GM23338 (cell line): ENCODE measurements around the gene EFS. TPM values are rescaled to one million over a fixed set of nuclear protein-coding genes. Genes with fewer than 3 reads are reported as not detected.

Experiments
- ATAC-seq: fragments of 200-7000 bp; cut with Tn5 transposase; 3 replicates; pipeline ENCODE4 v1.9.1; 2020
- DNase-seq: peaks from one replicate; pipeline ENCODE4 v3.0.0-alpha.2; 2015; ENCODE audit warnings: low spot score
- H2AFZ ChIP-seq: fragments of 200-600 bp; sonication (generic); 2 replicates; pipeline ENCODE4 v1.8.0; 2016; ENCODE audit warnings: antibody characterized with exemption, mild to moderate bottlenecking, moderate library complexity
- H3F3A ChIP-seq: fragments of 200-600 bp; sonication (generic); replicated peaks from 2 replicates; pipeline ENCODE4 v1.8.0; 2017; ENCODE audit warnings: antibody characterized with exemption, mixed run types, low read depth
- H3K27ac ChIP-seq: fragments of 200-600 bp; sonication (generic); 2 replicates; pipeline ENCODE4 v1.6.1; 2016; ENCODE audit warnings: low read depth
- H3K27me3 ChIP-seq: fragments of 200-600 bp; sonication (generic); 2 replicates; pipeline ENCODE4 v1.8.0; 2016; ENCODE audit warnings: mild to moderate bottlenecking, mixed run types, moderate library complexity; ENCODE audit not compliant: insufficient read depth
- H3K36me3 ChIP-seq: fragments of 200-600 bp; sonication (generic); 2 replicates; pipeline ENCODE4 v1.8.0; 2016; ENCODE audit warnings: mild to moderate bottlenecking; ENCODE audit not compliant: insufficient read depth
- H3K4me1 ChIP-seq: fragments of 200-600 bp; sonication (generic); 2 replicates; pipeline ENCODE4 v1.8.0; 2016; ENCODE audit warnings: mild to moderate bottlenecking, moderate library complexity; ENCODE audit not compliant: insufficient read depth
- H3K4me2 ChIP-seq: fragments of 200-600 bp; sonication (generic); 2 replicates; pipeline ENCODE4 v1.7.1; 2017; ENCODE audit warnings: mixed run types
- H3K4me3 ChIP-seq: fragments of 200-600 bp; sonication (generic); 2 replicates; pipeline ENCODE4 v1.6.1; 2016; ENCODE audit warnings: mixed run types
- H3K79me2 ChIP-seq: fragments of 200-600 bp; sonication (generic); replicated peaks from 2 replicates; pipeline ENCODE4 v1.8.0; 2017; ENCODE audit warnings: mild to moderate bottlenecking; ENCODE audit not compliant: insufficient read depth
- H3K9me2 ChIP-seq: fragments of 200-600 bp; sonication (generic); 2 replicates; pipeline ENCODE4 v1.8.0; 2017; ENCODE audit not compliant: insufficient read depth
- H4K20me1 ChIP-seq: fragments of 200-600 bp; sonication (generic); replicated peaks from 2 replicates; pipeline ENCODE4 v1.8.0; 2017; ENCODE audit warnings: mild to moderate bottlenecking; ENCODE audit not compliant: insufficient read depth
- H3K27ac Mint-ChIP-seq: 2 replicates; pipeline ENCODE4 v1.8.0; 2020; ENCODE audit warnings: inconsistent platforms, mild to moderate bottlenecking, moderate library complexity, mixed read lengths
- H3K27me3 Mint-ChIP-seq: 3 replicates; pipeline ENCODE4 v1.8.0; 2022; ENCODE audit warnings: low read depth, mild to moderate bottlenecking, moderate library complexity, mixed read lengths, inconsistent platforms; ENCODE audit not compliant: insufficient read depth, poor library complexity
- H3K36me3 Mint-ChIP-seq: 3 replicates; pipeline ENCODE4 v1.8.0; 2021; ENCODE audit warnings: low read depth, mild to moderate bottlenecking, inconsistent platforms, moderate library complexity, mixed read lengths
- H3K4me1 Mint-ChIP-seq: 3 replicates; pipeline ENCODE4 v1.8.0; 2020; ENCODE audit warnings: mild to moderate bottlenecking, inconsistent platforms, mixed read lengths
- H3K4me3 Mint-ChIP-seq: 3 replicates; pipeline ENCODE4 v1.8.0; 2021; ENCODE audit warnings: moderate library complexity, mild to moderate bottlenecking, inconsistent platforms, mixed read lengths
- H3K9me3 Mint-ChIP-seq: 3 replicates; pipeline ENCODE4 v1.8.0; 2020; ENCODE audit warnings: moderate library complexity, mild to moderate bottlenecking, inconsistent platforms, mixed read lengths
- CREB1 ChIP-seq: fragments of 250-450 bp; sonication (Bioruptor Pico); IDR thresholded peaks from 2 replicates; pipeline ENCODE4 v1.5.0; 2020; ENCODE audit warnings: low read depth, mild to moderate bottlenecking, moderate library complexity
- CTCF ChIP-seq, 2 experiments: fragments of 200-600 bp in 1 of 2; sonication (generic) in 1 of 2; conservative IDR thresholded peaks; 2 replicates each; pipeline versions ENCODE4 v1.5.1 to v1.6.1; 2016 to 2017; ENCODE audit warnings: antibody characterized with exemption in 2 of 2, low read depth in 2 of 2, mild to moderate bottlenecking in 2 of 2, moderate library complexity in 1 of 2
- ETS1 ChIP-seq: IDR thresholded peaks from 2 replicates; pipeline ENCODE4 v1.6.1; 2016; ENCODE audit warnings: antibody characterized with exemption
- EZH2 ChIP-seq: fragments of 200-600 bp; sonication (generic); IDR thresholded peaks from one replicate; pipeline ENCODE4 v1.8.0; 2017; ENCODE audit warnings: antibody characterized with exemption, mild to moderate bottlenecking, low read depth; ENCODE audit not compliant: unreplicated experiment
- EZH2phosphoT487 ChIP-seq: fragments of 200-600 bp; sonication (generic); IDR thresholded peaks from one replicate; pipeline ENCODE4 v1.8.1; 2018; ENCODE audit warnings: antibody characterized with exemption; ENCODE audit not compliant: unreplicated experiment
- JUNB ChIP-seq: IDR thresholded peaks from one replicate; pipeline ENCODE4 v1.6.1; 2016; ENCODE audit warnings: antibody characterized with exemption; ENCODE audit not compliant: unreplicated experiment
- NANOG ChIP-seq: IDR thresholded peaks from 2 replicates; pipeline ENCODE4 v1.6.1; 2016; ENCODE audit warnings: antibody characterized with exemption, borderline replicate concordance
- POLR2AphosphoS5 ChIP-seq: IDR thresholded peaks from 2 replicates; pipeline ENCODE4 v1.6.1; 2016; ENCODE audit warnings: antibody characterized with exemption, low read depth
- REST ChIP-seq: IDR thresholded peaks from one replicate; pipeline ENCODE4 v1.6.1; 2018; ENCODE audit warnings: antibody characterized with exemption; ENCODE audit not compliant: unreplicated experiment
- STAT1 ChIP-seq: IDR thresholded peaks from one replicate; pipeline ENCODE4 v1.6.1; 2016; ENCODE audit warnings: antibody characterized with exemption; ENCODE audit not compliant: unreplicated experiment
- ZNF114 ChIP-seq: fragments of 250-450 bp; sonication (Bioruptor Pico); IDR thresholded peaks from 2 replicates; pipeline ENCODE4 v1.5.0; 2020; ENCODE audit warnings: mild to moderate bottlenecking, moderate library complexity
- ZNF331 ChIP-seq: fragments of 250-450 bp; sonication (Bioruptor Pico); IDR thresholded peaks from 2 replicates; pipeline ENCODE4 v1.5.0; 2020; ENCODE audit warnings: low read depth, mild to moderate bottlenecking, moderate library complexity
- ZNF462 ChIP-seq: fragments of 250-450 bp; sonication (Bioruptor Pico); IDR thresholded peaks from 2 replicates; pipeline ENCODE4 v1.5.0; 2020; ENCODE audit warnings: mild to moderate bottlenecking, moderate library complexity
- polyA plus RNA-seq: library from polyadenylated mRNA; unstranded; fragments of >200 nt; fragmentation: Nextera tagmentation; extraction: Ambion mirVana; gene quantifications from 2 replicates; pipeline ENCODE4 v1.2.1, GENCODE V29; 2016
- total RNA-seq: library from RNA; depleted of rRNA; stranded (reverse); fragments of >200 nt; shearing (Covaris generic); gene quantifications from 2 replicates; pipeline ENCODE4 v1.2.3, GENCODE V29; 2014

EFS gene
- total and polyA plus RNA-seq, 2 experiments from 2014 or later, result 5.1 to 18.9 TPM

GRCh38 chr14:23372509-23372908 lies 7.5 kb upstream of the EFS start, which contains the start of gene IL25:
TSS of gene IL25 (plus strand) at chr14:23372809.
- no peak for TF ChIP-seq CREB1 (CRISPR knock-in tag)
- TF ChIP-seq ZNF331, result no peak
- TF ChIP-seq STAT1, result no peak
- TF ChIP-seq JUNB, result no peak
- TF ChIP-seq ZNF462 (CRISPR knock-in tag), result no peak
- no peak for TF ChIP-seq EZH2phosphoT487
- TF ChIP-seq ZNF114 (CRISPR knock-in tag), result no peak
- TF ChIP-seq POLR2AphosphoS5, result no peak
- no peak for TF ChIP-seq EZH2
- TF ChIP-seq ETS1, result no peak
- no peak for TF ChIP-seq CTCF (conservative IDR thresholded peaks at IDR 0.05; ENCODE audit: low read depth in 2 of 2)
- TF ChIP-seq REST, result no peak
- no peak for TF ChIP-seq NANOG
- no peak within 1 kb of the TSS for H3K27ac ChIP-seq
- Mint-ChIP-seq H3K4me3 (no peak within 1 kb of the TSS), H3K4me1 (peaks cover 12% of the 10 kb centered on the region; the same call in 2 of the 3 replicates), H3K9me3 (no peaks in the 10 kb centered on the region), H3K36me3 (no peaks in the 10 kb centered on the region), H3K27me3 (peaks cover 23% of the 10 kb centered on the region), H3K27ac (no peak within 1 kb of the TSS)
- no peak for DNase-seq
- H3K9me2 ChIP-seq, result peaks cover 4% of the 10 kb centered on the region; the same call in 1 of the 2 replicates
- H3K27me3 ChIP-seq, result peaks cover 26% of the 10 kb centered on the region
- H4K20me1 ChIP-seq, result no peaks in the 10 kb centered on the region
- no peak for ATAC-seq
- no peak within 1 kb of the TSS for H3K4me2 ChIP-seq
- H2AFZ ChIP-seq, result no peak within 1 kb of the TSS
- H3K36me3 ChIP-seq, result no peaks in the 10 kb centered on the region
- no peaks in the 10 kb centered on the region for H3F3A ChIP-seq
- no peak within 1 kb of the TSS for H3K4me3 ChIP-seq
- H3K4me1 ChIP-seq, result peaks cover 9% of the 10 kb centered on the region; the same call in 1 of the 2 replicates
- no peaks in the 10 kb centered on the region for H3K79me2 ChIP-seq
